Tibial nerve (tissue), 4 donors: ENCODE results near the gene IRF4. TPM values are rescaled to one million over a fixed set of nuclear protein-coding genes. Genes with fewer than 3 reads are reported as not detected.

Source experiments
- DNase-seq, 2 donors: peaks; one replicate each; pipeline ENCODE4 v3.0.0-alpha.2; 2019; ENCODE audit warnings: low spot score in 2 of 2
- H3K27ac ChIP-seq, 4 donors: fragments of 200-600 bp; sonication (generic) in 3 of 4; one replicate each; pipeline ENCODE4 v1.5.1; 2017 to 2019; ENCODE audit warnings: mild to moderate bottlenecking in 1 of 4
- H3K27me3 ChIP-seq, 2 donors: fragments of 200-600 bp; sonication (generic) in 1 of 2; one replicate each; pipeline versions ENCODE4 v1.5.1 to v1.6.0; 2017 to 2019
- H3K36me3 ChIP-seq, 3 donors: fragments of 200-600 bp; sonication (generic); one replicate each; pipeline ENCODE4 v1.5.1; 2018 to 2019
- H3K4me1 ChIP-seq, 4 donors: fragments of 200-600 bp; sonication (generic) in 3 of 4; one replicate each; pipeline ENCODE4 v1.5.1; 2017 to 2019
- H3K4me3 ChIP-seq, 4 donors: fragments of 200-600 bp; sonication (generic) in 3 of 4; one replicate each; pipeline ENCODE4 v1.5.1; 2017 to 2019; ENCODE audit warnings: mild to moderate bottlenecking in 1 of 4, moderate library complexity in 1 of 4
- H3K9me3 ChIP-seq, 4 donors: fragments of 200-600 bp; sonication (generic) in 3 of 4; one replicate each; pipeline ENCODE4 v1.5.1; 2017 to 2019
- EP300 ChIP-seq, 2 donors: sonication (generic); formaldehyde crosslinking; IDR thresholded peaks; one replicate each; pipeline ENCODE4 v1.6.1; 2017; ENCODE audit warnings: antibody characterized with exemption in 2 of 2, mild to moderate bottlenecking in 1 of 2
- POLR2A ChIP-seq, 2 donors: fragments of 450-650 bp; IDR thresholded peaks; one replicate each; pipeline ENCODE4 v1.6.1; 2017; ENCODE audit warnings: antibody characterized with exemption in 2 of 2, mild to moderate bottlenecking in 2 of 2, moderate library complexity in 2 of 2
- WGBS, 2 donors: methylation state at CpG; one replicate each; pipeline ENCODE4 v1.1.5; 2018; 5-methylcytosine and 5-hydroxymethylcytosine counted together
- total RNA-seq, 4 donors: library from RNA; depleted of rRNA; stranded (reverse); fragments of >200 nt; gene quantifications; one replicate each; pipeline ENCODE4 v1.1.0, GENCODE V29; 2016
- TF ChIP-seq, protein P1 (sequence below), 5 experiments: fragments of 200-600 bp in 3 of 5; fragments of 450-650 bp in 2 of 5; sonication (generic) in 3 of 5; IDR thresholded peaks; one replicate each; pipeline ENCODE4 v1.5.1; 2016 to 2019; ENCODE audit warnings: antibody characterized with exemption in 5 of 5, mild to moderate bottlenecking in 3 of 5, moderate library complexity in 2 of 5

IRF4 gene
- total RNA-seq, 4 donors from 2014 or later: 0.22 to 6.9 (median 2.3) TPM

DNA sequence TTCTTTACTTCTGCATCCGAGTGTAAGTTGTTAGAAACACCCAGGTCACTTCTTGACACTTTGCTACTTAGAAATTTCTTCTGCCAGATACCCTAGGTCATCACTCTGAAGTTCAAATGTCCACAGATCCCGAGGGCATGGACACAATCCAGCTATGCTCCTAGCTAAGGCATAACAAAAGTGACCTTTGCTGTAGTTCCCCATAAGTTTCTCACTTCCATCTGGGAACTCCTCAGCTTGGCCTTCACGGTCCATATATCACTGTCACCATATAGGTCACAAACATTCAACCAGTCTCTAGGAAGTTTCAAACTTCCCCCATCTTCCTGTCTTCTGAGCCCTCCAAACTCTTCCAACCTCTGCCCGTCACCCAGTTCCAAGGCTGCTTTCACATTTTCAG, 65.3 kb downstream of the IRF4 start:
- H3K4me1 ChIP-seq: peaks cover 0 to 24% (median 0%) of the 10 kb centered on the region in 4 donors
- peaks cover 0 to 7% (median 0%) of the 10 kb centered on the region in 4 donors for H3K9me3 ChIP-seq
- WGBS, 2 donors: 71 to 78% methylated on average over 4 of the region's 4 CpGs
- no peaks in the 10 kb centered on the region for H3K36me3 ChIP-seq
- no peaks in the 10 kb centered on the region for H3K27me3 ChIP-seq
- H3K4me3 ChIP-seq: no peak overlapping the region
- TF ChIP-seq POLR2A (IDR thresholded peaks at IDR 0.05) (no peak), EP300 (IDR thresholded peaks at IDR 0.05) (no peak)
- TF ChIP-seq, protein P1, sequence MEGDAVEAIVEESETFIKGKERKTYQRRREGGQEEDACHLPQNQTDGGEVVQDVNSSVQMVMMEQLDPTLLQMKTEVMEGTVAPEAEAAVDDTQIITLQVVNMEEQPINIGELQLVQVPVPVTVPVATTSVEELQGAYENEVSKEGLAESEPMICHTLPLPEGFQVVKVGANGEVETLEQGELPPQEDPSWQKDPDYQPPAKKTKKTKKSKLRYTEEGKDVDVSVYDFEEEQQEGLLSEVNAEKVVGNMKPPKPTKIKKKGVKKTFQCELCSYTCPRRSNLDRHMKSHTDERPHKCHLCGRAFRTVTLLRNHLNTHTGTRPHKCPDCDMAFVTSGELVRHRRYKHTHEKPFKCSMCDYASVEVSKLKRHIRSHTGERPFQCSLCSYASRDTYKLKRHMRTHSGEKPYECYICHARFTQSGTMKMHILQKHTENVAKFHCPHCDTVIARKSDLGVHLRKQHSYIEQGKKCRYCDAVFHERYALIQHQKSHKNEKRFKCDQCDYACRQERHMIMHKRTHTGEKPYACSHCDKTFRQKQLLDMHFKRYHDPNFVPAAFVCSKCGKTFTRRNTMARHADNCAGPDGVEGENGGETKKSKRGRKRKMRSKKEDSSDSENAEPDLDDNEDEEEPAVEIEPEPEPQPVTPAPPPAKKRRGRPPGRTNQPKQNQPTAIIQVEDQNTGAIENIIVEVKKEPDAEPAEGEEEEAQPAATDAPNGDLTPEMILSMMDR (IDR thresholded peaks at IDR 0.05): no peak
- DNase-seq: no peak
- H3K27ac ChIP-seq: no peak overlapping the region

Other genes starting within 250 kb of the IRF4 start
- 10 to 100 TPM; 53.2 to 89.8 (median 73.7) TPM for gene DUSP22, start 99.3 kb upstream of the IRF4 start, total RNA-seq